ENCODE measurements around the gene TMEM135.
A peak's percentile ranks its signal among the peaks of the same experiment; 100 is the strongest.
"Not testable (repeated sequence)": the region's sequence is repeated elsewhere in the genome, so short reads cannot be mapped to it uniquely, and the experiment has no call there.

The TMEM135 gene

DNA sequence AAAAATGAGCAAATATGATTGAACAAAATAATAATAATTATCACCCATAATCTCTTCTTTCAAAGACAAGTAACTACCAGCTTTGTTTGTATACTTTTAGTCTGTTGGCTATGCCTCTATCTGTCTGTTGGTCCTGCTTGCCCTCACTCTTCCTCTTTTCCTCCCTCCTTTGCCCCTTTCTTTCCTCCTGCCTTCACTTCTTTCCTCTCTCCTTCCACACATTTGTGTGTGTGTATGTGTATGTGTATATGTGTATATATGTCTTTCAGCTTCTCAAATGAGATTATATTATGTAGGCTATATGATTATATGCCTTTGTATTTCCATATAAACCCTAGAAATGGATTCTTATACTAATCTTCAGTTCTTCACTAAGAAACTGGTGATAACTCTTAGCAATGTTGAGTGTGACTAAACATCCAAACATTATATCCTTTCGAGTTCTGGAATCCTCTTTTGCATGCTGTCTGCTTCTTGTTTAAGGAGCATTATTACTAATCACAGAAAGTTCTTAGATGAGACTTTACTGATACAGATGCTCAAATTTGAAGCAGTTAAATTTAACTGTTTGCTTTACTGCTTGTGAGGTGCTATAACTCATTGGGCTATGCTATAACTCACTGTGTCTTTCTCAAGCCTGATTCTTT lies 219.1 kb downstream of the TMEM135 start:
- DNase-seq (ENCODE audit: low spot score) = no peak

DNA sequence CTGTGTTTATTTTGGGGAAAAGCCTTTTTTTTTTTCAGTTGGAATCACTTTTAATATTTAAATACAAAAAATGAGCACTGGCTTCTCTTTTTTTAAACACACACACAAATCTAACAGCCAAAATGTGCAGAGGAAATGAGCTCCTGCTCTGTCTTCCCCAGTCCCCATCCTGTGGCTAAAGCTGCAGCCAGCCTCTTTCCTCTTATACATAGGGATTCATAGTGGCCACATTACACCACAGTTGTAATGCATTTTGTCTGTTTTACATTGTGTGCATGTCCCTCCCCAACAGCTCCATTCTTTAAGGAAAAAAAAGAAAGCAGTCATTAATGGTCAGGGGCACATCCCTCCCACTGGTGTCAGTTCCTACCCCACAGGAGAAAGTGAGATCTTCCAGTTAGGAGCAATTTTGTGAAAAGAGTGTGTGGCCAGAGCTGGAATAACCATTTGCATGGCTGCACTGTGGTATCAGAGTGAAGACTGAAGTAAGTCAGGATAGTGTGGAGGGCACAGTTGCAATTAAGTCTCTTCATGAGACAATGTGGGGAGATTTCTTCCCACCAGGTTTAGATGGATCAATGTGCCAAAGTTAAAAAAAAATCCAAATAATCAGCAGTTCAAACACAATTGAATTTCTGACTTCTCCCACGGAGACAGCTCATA lies 220.6 kb downstream of the TMEM135 start:
- DNase-seq (ENCODE audit: low spot score) = no peak

DNA sequence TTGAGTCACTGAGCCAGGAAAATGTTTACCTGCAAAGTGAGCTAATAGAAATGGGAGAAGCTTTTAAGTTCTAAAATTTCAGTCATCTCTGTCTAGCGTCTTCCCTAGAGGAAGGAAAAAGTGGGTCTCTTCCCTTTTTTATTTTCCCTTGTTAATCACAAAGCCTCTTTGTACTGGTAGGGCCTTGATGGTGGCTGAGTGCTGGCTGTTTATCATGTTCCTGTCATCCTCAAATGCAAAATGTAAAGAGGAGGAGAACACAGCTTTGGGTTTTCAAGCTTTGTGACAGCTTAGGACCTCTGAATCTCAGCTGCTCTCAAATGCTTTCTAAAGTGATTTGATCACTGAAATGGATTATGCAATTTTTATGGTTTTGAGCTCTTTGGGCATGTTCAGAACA lies 222.0 kb downstream of the TMEM135 start:
- no peak for DNase-seq (ENCODE audit: low spot score)

DNA sequence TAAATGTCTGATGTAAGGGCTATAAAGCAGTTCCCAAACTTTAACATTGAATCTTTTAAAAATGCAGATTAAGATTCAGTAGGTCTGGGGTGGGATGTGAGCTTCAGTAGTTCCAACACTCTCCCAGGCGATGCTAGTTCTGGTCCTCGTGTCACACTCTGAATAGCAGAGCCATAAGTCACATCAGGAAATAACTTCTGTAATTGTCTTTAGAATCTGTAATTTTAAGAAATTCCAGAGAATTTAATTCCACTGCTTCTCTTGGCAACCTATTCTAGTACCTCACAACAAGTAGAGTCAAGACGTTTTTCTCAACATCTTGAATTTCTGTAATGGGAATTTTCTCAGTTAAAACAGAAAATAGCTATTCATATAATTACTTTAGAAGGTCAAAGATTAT lies 223.1 kb downstream of the TMEM135 start:
- no peak for DNase-seq (ENCODE audit: low spot score)

DNA sequence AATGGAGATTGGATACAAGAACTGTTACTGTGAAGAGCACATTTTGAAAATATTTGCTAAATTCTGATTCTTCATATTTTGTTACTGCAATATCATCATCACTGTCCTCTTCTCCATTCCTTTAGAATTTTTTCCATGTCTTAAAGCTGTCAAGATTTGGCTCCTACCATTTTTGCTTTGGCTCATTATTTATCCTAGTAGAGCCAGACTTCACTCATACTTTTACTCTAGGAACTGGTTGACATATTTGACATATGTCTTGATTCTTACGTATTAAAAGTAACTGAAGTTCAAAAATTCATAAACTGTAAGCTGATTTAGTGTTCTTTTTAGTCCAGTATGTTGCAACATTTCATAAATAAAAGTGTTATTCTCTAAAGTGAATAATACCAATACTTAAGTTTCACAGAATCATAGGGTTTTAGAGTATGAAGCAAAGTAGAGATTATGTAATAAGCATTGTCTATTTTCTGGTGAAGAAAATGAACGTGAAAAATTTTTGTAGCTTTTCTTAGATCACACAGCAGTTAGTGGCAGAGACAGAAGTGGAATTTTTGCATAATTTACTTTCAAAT lies 225.6 kb downstream of the TMEM135 start:
- no peak for DNase-seq (ENCODE audit: low spot score)

DNA sequence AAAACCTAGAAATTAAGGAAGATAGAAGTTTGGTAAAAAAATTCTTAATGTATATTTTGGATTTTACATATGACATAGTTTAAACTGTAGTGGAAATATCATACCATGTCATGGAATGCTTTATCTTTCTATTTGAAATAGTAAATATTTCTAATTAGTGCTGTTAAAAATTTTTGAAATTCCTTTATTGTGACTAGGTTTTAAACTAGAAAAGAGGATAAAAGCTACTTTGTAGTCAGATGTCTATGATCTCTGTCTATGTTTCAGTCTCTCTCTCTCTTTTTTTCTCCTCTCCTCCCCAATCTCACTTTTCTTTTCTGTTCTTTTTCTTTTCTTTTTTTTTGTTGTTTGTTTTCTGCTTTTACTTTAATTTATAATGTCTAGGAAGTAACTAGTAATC lies 226.2 kb downstream of the TMEM135 start:
- DNase-seq (ENCODE audit: low spot score) = no peak

DNA sequence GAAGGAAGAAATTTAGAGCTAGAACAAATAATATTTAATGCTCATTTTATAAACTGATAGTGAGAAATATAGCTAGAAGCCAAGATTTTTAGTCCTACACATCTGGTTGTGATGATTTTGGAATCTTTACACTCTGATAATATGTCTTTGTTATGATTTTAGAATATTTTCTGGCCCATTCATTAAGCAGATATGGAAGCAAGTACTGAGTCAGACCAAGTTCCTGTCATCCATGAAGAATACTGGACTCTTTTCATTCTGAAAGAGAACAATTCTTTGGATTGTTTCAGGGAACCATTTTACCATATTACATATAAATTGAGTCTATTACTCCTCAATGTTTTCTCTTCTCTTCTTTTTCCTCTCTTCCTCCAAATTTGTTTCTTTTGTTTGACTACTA lies 227.4 kb downstream of the TMEM135 start:
- DNase-seq (ENCODE audit: low spot score) = no peak

DNA sequence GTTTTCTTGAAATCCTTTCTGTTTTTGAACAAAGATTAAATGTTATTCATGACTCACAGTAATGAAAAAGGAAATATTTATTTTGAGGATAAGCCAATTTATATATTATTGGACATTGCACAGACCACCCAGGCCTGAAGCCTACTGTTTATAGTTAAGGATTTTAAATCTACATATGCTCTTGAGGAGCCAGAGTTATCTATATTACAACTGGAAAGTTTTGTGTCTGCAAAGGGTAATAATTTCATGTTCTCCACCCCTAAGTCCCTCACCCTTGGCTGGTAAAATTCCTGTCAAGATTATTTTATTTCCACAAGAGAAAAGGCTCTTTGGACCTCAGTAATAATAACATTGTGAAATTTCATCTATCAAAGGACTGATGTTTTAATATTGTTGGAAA lies 228.2 kb downstream of the TMEM135 start:
- no peak for DNase-seq (ENCODE audit: low spot score)

DNA sequence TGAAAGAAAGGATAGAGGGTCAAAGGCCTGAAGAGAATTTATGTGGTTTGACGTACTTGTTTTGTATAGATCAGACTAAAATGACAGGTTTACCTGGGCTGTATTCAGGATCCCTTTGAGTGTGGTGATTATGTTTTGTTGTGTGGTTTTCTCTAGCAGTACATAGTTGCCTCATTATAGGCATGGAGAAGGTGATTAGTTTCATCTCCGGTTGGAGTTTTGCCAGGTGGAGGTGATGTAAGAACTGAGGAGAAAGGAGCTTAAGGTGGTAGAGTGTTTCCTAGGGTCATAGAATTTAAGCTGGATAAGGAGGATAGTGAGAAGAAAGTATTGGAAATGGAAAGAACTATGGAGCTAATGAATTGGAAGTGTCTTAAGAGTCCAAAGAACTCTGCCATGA lies 229.0 kb downstream of the TMEM135 start:
- DNase-seq (ENCODE audit: low spot score) = no peak

DNA sequence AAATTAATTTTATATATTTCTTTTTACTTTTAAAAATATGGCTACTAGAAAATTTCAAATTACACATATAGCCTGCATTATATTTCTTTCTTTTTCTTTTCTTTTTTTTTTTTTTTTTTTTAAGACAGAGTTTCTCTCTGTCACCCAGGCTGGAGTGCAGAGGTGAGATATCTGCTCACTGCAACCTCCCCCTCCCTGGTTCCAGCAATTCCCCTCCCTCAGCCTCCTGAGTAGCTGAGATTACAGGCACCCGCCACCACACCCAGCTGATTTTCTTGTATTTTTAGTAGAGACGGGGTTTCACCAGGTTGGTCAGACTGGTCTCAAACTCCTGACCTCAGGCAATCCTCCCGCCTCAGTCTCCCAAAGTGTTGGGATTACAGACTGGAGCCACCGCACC lies 234.2 kb downstream of the TMEM135 start:
- DNase-seq (ENCODE audit: low spot score) = not testable (repeated sequence)

DNA sequence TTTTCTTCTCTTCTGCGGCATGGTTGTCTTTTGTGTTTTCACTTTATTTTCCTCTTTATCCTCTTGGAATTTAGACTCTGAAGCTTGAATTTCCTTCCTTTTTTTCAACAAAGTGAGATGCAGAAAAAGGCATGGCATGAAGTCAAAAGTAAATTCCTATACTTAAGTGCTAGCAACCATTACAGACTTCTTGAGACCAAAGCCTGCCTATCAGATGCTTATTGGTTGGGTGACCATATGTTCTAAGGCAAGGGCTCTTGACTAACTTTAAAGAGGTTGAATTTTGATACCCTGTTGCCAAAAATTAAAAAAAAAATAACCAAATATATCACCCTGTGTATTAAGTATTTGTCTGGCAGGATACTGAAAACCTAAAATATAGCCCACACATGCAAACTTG lies 237.4 kb downstream of the TMEM135 start:
- DNase-seq (ENCODE audit: low spot score) = no peak

DNA sequence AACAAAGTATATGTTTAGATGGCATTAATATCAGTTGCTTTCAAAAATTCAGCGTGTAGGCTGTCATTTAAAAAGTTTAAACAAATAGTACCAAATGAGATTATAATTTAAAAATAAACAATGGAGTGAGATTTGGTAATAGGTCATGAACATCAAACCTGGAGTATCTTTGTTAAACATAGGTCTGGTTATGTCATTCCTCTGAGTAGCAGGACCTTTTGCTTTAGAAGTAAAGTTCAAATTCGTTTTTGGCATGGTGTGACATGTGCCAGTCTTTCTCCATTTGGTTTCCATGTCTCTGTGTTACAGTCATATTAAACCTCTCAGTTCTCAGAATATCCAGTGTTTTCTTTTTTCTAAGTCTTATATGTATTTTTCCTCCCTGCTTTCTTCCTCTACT lies 242.4 kb downstream of the TMEM135 start:
- no peak for DNase-seq (ENCODE audit: low spot score)

DNA sequence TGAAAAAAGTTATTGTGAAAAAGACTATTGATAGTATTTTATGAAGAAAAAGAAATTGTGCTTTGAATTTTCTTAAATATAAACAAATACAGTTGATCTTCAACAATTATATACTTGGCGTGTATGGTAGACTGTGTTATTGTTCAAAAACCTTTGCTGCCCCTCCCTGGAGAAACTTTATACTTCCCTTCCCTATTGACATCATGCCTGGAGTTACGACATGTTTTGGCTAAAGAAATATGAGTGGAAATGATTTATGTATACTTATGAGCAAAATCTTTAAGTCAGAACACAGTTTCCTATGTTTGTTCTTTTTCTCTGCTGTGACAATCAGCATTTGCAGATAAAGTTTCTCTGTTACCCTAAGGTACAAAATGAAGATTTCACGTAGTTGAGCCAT lies 243.8 kb downstream of the TMEM135 start:
- no peak for DNase-seq (ENCODE audit: low spot score)

DNA sequence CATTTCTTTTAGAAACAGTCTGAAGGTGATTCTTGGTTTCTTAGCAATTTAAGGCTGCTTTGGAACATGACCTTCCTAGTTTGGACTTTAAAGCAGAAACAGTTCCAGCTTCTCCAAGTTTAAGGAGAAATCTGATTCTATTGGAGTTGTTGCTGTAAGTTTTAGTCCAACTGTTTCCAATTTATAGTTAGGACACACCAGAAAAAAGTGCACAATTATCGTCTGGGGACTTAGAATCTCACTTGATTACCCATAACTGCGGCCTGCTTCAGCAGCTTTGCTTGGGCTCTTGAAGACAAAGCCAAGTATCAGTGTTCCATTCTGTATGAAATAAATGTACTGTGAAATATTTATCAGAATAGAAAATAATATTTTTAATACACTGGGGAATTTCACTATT lies 246.6 kb downstream of the TMEM135 start:
- no peak for DNase-seq (ENCODE audit: low spot score)

DNA sequence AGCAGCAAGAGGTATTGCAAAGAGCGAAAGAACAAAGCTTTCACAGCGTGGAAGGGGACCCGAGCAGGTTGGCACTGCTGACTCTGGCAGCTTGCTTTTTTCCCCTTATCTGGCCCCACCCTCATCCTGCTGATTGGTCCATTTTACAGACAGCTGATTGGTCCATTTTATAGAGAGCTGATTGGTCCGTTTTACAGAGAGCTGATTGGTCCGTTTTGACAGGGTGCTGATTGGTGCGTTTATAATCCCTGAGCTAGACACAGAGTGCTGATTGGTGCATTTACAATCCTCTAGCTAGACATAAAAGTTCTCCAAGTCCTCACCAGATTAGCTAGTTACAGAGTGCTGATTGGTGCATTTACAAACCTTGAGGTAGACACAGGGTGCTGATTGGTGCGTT lies 247.9 kb downstream of the TMEM135 start:
- DNase-seq (ENCODE audit: low spot score) = not testable (repeated sequence)

DNA sequence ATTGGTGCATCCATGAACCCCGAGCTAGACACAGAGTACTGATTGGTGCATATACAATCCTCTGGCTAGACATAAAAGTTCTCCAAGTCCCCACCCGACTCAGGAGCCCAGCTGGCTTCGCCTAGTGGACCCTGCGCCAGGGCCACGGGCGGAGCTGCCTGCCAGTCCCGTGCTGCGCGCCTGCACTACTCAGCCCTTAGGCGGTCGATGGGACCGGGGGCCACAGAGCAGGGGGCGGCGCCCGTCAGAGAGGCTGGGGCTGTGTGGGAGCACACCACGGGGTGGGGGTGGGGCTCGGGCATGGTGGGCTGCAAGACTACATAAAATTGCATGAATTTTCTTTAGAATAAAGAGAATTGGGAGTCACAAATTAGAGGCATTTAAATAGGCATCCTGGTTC lies 248.6 kb downstream of the TMEM135 start:
- DNase-seq (ENCODE audit: low spot score) = no peak

DNA sequence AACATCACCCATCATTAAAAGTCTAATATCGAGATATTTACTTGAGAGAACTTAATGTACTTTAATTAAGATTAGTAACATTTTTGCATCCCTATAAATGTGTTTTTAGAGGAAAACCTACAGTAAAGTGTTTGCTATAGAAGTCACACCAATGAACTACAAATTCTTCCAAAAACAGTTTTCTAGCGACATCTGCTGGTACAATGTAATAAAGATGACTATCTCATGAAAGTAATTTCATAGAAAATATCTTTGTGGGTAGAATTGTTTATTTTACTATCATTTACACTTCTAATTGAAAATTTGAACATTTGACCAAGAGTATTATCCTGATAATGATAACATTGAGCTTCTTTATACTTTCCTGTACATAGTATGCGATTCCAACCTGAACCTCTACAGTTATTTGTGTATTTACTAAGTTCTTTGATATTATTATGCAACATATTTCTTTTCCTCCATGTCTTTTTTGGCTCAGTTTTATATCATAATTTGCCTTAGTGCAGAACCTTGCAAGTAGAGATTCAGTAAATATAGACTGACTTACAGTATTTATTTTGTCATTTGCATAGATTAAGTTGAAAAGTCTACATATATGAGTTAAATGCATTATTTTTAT lies 252.7 kb downstream of the TMEM135 start:
- peak; percentile 68 for DNase-seq (ENCODE audit: low spot score)

DNA sequence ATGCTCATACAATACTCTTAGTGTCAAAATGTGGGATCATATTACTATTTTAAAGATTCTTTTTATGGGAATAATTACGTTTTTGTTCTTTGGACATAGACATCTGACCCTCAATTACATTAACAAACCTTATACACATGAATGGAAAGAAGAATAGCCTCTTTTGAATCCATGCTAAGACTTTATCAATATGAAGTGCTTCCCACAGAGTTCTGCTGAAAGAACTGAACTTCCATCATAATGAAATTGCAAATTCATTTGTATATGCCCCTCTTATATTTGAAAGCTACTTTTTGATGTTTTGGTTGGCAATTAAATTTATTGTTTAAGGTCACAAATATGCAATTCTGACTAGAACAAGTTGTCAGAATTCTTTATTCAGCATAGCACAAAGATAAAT lies 254.9 kb downstream of the TMEM135 start:
- no peak for DNase-seq (ENCODE audit: low spot score)

DNA sequence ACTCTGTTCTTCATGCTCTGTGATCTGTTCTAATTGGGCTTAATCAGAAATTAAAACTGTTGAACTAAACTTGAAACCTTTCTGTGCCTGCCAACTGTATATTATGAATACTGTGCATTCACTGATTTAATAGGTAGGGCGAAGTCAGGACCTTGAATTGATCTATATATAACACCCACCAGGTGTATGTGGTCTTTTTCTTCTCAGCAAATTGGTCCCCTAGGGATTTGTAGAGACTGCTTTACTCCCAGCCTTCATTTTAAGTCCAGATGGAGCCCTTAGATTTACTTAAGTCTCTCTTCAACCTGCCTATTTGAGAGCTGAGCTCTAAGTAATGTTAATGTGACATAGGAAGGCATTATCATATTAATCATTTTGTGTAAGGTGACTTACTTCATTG lies 257.5 kb downstream of the TMEM135 start:
- no peak for DNase-seq (ENCODE audit: low spot score)

DNA sequence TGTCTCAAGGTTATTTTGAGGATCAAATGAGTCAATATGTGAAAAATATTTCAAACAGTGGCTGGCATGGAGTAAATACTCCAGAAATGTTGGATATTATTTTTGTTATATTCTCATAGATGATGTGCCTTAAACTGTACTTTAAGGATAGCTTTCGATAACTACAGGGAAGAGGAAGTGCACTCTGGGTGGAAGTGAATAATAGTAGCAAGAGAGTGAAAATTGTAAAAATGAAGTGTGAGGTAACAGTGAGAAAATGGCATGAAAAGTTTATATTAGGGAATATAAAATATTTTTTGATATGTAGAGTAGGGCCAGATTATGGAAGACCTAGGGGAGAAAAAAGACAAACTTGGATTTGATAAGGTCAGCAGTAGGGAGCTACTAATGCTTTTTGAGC lies 258.9 kb downstream of the TMEM135 start:
- no peak for DNase-seq (ENCODE audit: low spot score)

DNA sequence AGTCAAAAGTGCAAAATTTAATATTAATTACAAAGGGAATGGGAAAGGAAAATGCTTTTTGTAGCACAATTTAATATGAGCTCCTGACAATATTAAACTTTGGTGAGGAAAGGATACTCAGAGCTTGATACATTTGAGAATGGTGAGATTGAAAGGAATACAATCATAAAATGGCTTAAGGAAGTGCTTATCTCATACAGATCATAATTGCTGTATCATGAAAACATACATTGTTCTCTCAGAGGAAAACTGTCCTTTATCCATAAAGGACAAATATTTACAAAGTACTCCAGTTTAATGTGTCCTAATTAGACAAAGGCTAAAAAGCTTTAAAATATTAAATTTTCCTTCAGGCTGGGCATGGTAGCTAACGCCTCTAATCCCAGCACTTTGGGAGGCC lies 260.4 kb downstream of the TMEM135 start:
- no peak for DNase-seq (ENCODE audit: low spot score)

DNA sequence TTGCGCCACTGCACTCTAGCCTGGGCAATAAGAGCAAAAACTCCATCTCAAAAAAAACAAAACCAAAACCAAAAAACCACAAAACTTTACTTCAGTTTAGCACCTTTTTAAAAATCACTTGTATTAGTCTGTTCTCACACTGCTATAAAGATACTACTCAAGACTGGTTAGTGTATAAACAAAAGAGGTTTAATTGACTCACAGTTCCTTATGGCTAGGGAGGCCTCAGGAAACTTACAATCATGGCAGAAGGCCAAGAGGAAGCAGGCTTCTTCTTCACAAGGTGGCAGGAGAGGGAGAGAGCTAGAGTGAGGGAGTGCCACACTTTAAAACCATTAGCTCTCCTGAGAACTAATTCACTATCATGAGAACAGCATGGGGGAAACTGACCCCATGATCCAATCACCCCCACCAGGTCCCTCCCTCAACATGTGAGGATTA lies 261.3 kb downstream of the TMEM135 start:
- DNase-seq (ENCODE audit: low spot score) = no peak
